ENCODE results near the gene PGAM2. TPM values are rescaled to one million over a fixed set of nuclear protein-coding genes. Genes with fewer than 3 reads are reported as not detected.
A peak's percentile ranks its signal among the peaks of the same experiment; 100 is the strongest.
"Not testable (repeated sequence)": the region's sequence is repeated elsewhere in the genome, so short reads cannot be mapped to it uniquely, and the experiment has no call there.

PGAM2 gene
- total and polyA plus RNA-seq, 2 experiments from 2014 or later, result not detected

- H4K20me1 ChIP-seq (ENCODE audit: insufficient read depth); H2AFZ ChIP-seq; H3K9ac ChIP-seq; H3K4me2 ChIP-seq (ENCODE audit: unreplicated experiment); in situ Hi-C loops (cut with MboI); H3K27me3 ChIP-seq (replicated peaks; ENCODE audit: insufficient read depth); H3K4me3 ChIP-seq; H3K27ac ChIP-seq; H3K9me2 ChIP-seq (ENCODE audit: insufficient read depth); H3F3A ChIP-seq (ENCODE audit: insufficient read depth); H3K79me2 ChIP-seq (ENCODE audit: insufficient read depth); H3K4me1 ChIP-seq (ENCODE audit: insufficient read depth); H3K9me3 ChIP-seq (ENCODE audit: low read depth); H3K36me3 ChIP-seq (ENCODE audit: low read depth): not testable (repeated sequence)
- DNase-seq, result peak; percentile 48
- WGBS, 2 experiments (ENCODE audit: low coverage in 1 of 2, low lambda C conversion rate in 2 of 2, missing lambda C conversion rate in 2 of 2), result 37 to 43% methylated on average over 8 of the region's 10 CpGs
Measured at GRCh38 chr7:44036364-44036763, 29.0 kb downstream of the PGAM2 start.

DNA sequence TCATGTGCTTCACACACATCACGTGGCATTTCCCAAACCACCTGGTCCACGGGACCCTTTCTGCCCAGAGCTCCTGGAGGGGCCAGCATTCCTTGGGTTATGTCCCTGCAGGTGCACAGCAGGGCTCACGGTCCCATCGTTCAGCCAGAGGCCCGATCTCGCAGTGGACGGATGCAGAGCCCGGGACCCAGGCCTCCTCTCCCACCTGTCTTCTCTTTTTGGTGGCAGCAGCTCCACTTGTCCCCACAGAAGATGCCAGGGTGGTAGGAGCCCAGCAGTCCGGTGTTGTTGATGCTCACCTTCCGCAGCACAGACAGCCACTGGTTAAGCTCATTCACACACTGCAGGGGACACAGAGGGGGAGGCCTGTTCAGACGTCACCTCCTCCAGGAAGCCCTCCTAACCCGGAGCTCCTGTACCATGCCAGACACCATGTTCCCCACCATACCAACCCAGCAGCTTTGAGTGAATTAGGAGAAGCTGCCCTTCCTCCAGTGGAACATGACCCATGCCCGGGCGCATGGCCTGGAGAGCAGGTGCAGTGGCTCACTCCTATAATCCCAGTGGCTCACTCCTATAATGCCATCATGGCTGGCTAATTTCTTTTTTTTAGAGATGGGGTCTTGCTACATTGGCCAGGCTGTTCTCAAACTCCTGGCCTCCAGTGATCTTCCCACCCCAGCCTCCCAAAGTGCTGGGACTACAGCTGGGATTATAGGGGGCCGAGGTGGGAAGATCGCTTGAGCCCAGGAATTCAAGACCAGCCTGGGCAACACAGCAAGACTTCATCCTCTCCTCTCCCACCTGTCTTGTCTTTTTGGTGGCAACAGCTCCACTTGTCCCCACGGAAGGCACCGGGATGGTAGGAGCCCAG, 31.2 kb downstream of the PGAM2 start:
- H3K4me3 ChIP-seq; H3K9me2 ChIP-seq (ENCODE audit: insufficient read depth); H2AFZ ChIP-seq; H3F3A ChIP-seq (ENCODE audit: insufficient read depth); DNase-seq; in situ Hi-C loops (cut with MboI); H4K20me1 ChIP-seq (ENCODE audit: insufficient read depth); H3K79me2 ChIP-seq (ENCODE audit: insufficient read depth); H3K9me3 ChIP-seq (ENCODE audit: low read depth); H3K9ac ChIP-seq; H3K36me3 ChIP-seq (ENCODE audit: low read depth); H3K27me3 ChIP-seq (replicated peaks; ENCODE audit: insufficient read depth); H3K4me2 ChIP-seq (ENCODE audit: unreplicated experiment); H3K27ac ChIP-seq; H3K4me1 ChIP-seq (ENCODE audit: insufficient read depth): not testable (repeated sequence)
- 80 to 85% methylated on average over 15 to 18 of the region's 18 CpGs for WGBS, 2 experiments (ENCODE audit: low coverage in 1 of 2, low lambda C conversion rate in 2 of 2, missing lambda C conversion rate in 2 of 2)

- H3K27ac ChIP-seq; H3K36me3 ChIP-seq (ENCODE audit: low read depth); H3K9ac ChIP-seq; H3K4me1 ChIP-seq (ENCODE audit: insufficient read depth); H3F3A ChIP-seq (ENCODE audit: insufficient read depth); H3K4me2 ChIP-seq (ENCODE audit: unreplicated experiment); H4K20me1 ChIP-seq (ENCODE audit: insufficient read depth); in situ Hi-C loops (cut with MboI); DNase-seq; H3K27me3 ChIP-seq (replicated peaks; ENCODE audit: insufficient read depth); H3K9me2 ChIP-seq (ENCODE audit: insufficient read depth); H3K79me2 ChIP-seq (ENCODE audit: insufficient read depth); H3K4me3 ChIP-seq; H2AFZ ChIP-seq; H3K9me3 ChIP-seq (ENCODE audit: low read depth): not testable (repeated sequence)
- whole genome bisulfite sequencing, 2 experiments (ENCODE audit: low coverage in 1 of 2, low lambda C conversion rate in 2 of 2, missing lambda C conversion rate in 2 of 2), result 54 to 59% methylated on average over 5 to 6 of the region's 6 CpGs
Measured at GRCh38 chr7:44032031-44032430, 33.3 kb downstream of the PGAM2 start.

DNA sequence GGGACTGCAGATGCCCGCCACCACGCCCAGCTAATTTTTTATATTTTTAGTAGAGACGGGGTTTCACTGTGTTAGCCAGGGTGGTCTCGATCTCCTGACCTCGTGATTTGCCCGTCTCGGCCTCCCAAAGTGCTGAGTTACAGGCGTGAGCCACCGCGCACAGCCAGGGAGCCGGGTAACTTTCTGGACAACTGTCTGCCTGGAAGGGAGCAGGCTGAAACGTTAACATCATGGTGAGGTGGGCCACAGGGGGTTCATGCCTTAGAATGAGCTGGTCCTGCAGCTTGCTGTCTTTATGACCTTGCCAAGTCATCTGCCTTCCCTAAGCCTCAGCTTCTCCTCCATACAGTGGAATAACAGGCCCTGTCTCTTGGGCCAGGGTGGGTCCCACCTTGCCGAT, 34.0 kb downstream of the PGAM2 start:
- H3K4me1 ChIP-seq (ENCODE audit: insufficient read depth); H3K9me2 ChIP-seq (ENCODE audit: insufficient read depth); H3K4me2 ChIP-seq (ENCODE audit: unreplicated experiment); H3K79me2 ChIP-seq (ENCODE audit: insufficient read depth); H3F3A ChIP-seq (ENCODE audit: insufficient read depth); H3K4me3 ChIP-seq; DNase-seq; in situ Hi-C loops (cut with MboI); H3K27me3 ChIP-seq (replicated peaks; ENCODE audit: insufficient read depth); H2AFZ ChIP-seq; H4K20me1 ChIP-seq (ENCODE audit: insufficient read depth); H3K36me3 ChIP-seq (ENCODE audit: low read depth); H3K27ac ChIP-seq; H3K9ac ChIP-seq; H3K9me3 ChIP-seq (ENCODE audit: low read depth): not testable (repeated sequence)
- WGBS, 2 experiments (ENCODE audit: low coverage in 1 of 2, low lambda C conversion rate in 2 of 2, missing lambda C conversion rate in 2 of 2), result 74 to 76% methylated on average over 12 of the region's 13 CpGs

- DNase-seq; H3K9me2 ChIP-seq (ENCODE audit: insufficient read depth); H3K4me1 ChIP-seq (ENCODE audit: insufficient read depth); H3F3A ChIP-seq (ENCODE audit: insufficient read depth); H3K9ac ChIP-seq; H3K4me2 ChIP-seq (ENCODE audit: unreplicated experiment); in situ Hi-C loops (cut with MboI); H3K27ac ChIP-seq; H4K20me1 ChIP-seq (ENCODE audit: insufficient read depth); H3K36me3 ChIP-seq (ENCODE audit: low read depth); H2AFZ ChIP-seq; H3K9me3 ChIP-seq (ENCODE audit: low read depth); H3K27me3 ChIP-seq (replicated peaks; ENCODE audit: insufficient read depth); H3K79me2 ChIP-seq (ENCODE audit: insufficient read depth); H3K4me3 ChIP-seq: not testable (repeated sequence)
- WGBS, 2 experiments (ENCODE audit: low coverage in 1 of 2, low lambda C conversion rate in 2 of 2, missing lambda C conversion rate in 2 of 2), result 89 to 100% methylated on average over 2 to 4 of the region's 5 CpGs
Measured at GRCh38 chr7:44030029-44030428, 35.3 kb downstream of the PGAM2 start.

- H3K36me3 ChIP-seq (ENCODE audit: low read depth); H3K4me1 ChIP-seq (ENCODE audit: insufficient read depth); H3K9ac ChIP-seq; DNase-seq; H3K27ac ChIP-seq; H3K4me3 ChIP-seq; H4K20me1 ChIP-seq (ENCODE audit: insufficient read depth); H3K9me2 ChIP-seq (ENCODE audit: insufficient read depth); H3F3A ChIP-seq (ENCODE audit: insufficient read depth); H3K4me2 ChIP-seq (ENCODE audit: unreplicated experiment); H3K79me2 ChIP-seq (ENCODE audit: insufficient read depth); H2AFZ ChIP-seq; in situ Hi-C loops (cut with MboI); H3K27me3 ChIP-seq (replicated peaks; ENCODE audit: insufficient read depth); H3K9me3 ChIP-seq (ENCODE audit: low read depth): not testable (repeated sequence)
- 33 to 55% methylated on average over 2 of the region's 11 CpGs for WGBS, 2 experiments (ENCODE audit: low coverage in 1 of 2, low lambda C conversion rate in 2 of 2, missing lambda C conversion rate in 2 of 2)
Measured at GRCh38 chr7:44029433-44029832, 35.9 kb downstream of the PGAM2 start.

- H3K4me1 ChIP-seq (ENCODE audit: insufficient read depth); H3K4me2 ChIP-seq (ENCODE audit: unreplicated experiment); DNase-seq; H3K27ac ChIP-seq; H3K36me3 ChIP-seq (ENCODE audit: low read depth); in situ Hi-C loops (cut with MboI); H3K9me2 ChIP-seq (ENCODE audit: insufficient read depth); H3K4me3 ChIP-seq; H4K20me1 ChIP-seq (ENCODE audit: insufficient read depth); H3K9me3 ChIP-seq (ENCODE audit: low read depth); H3F3A ChIP-seq (ENCODE audit: insufficient read depth); H3K9ac ChIP-seq; H2AFZ ChIP-seq; H3K27me3 ChIP-seq (replicated peaks; ENCODE audit: insufficient read depth): not testable (repeated sequence)
- H3K79me2 ChIP-seq (ENCODE audit: insufficient read depth), result peaks cover 10% of the 10 kb centered on the region
- 58 to 69% methylated on average over 5 to 6 of the region's 6 CpGs for WGBS, 2 experiments (ENCODE audit: low coverage in 1 of 2, low lambda C conversion rate in 2 of 2, missing lambda C conversion rate in 2 of 2)
Measured at GRCh38 chr7:44022796-44023467, 42.4 kb downstream of the PGAM2 start.
